ENCODE results near the gene KRT76.
"Not testable (repeated sequence)": the region's sequence is repeated elsewhere in the genome, so short reads cannot be mapped to it uniquely, and the experiment has no call there.

Gene KRT76

GRCh38 chr12:52781399-52782082 lies 4.4 kb upstream of the KRT76 start:
- no peak for DNase-seq (ENCODE audit: low read depth)

- DNase-seq (ENCODE audit: low read depth): no peak
Measured at GRCh38 chr12:52779914-52780313, 2.8 kb upstream of the KRT76 start.

GRCh38 chr12:52778833-52779232 lies 1.7 kb upstream of the KRT76 start:
- no peak for DNase-seq (ENCODE audit: low read depth)

- no peak for DNase-seq (ENCODE audit: low read depth)
Measured at GRCh38 chr12:52777566-52777965, 421 bp upstream of the KRT76 start.

- no peak for DNase-seq (ENCODE audit: low read depth)
Measured at GRCh38 chr12:52776435-52776834, 710 bp downstream of the KRT76 start.

GRCh38 chr12:52774629-52775250 lies 2.4 kb downstream of the KRT76 start:
- DNase-seq (ENCODE audit: low read depth): no peak

- no peak for DNase-seq (ENCODE audit: low read depth)
Measured at GRCh38 chr12:52772772-52773171, 4.4 kb downstream of the KRT76 start.

- peak; percentile 13 for DNase-seq (ENCODE audit: low read depth)
Measured at GRCh38 chr12:52772188-52772587, 5.0 kb downstream of the KRT76 start.

- DNase-seq (ENCODE audit: low read depth): no peak
Measured at GRCh38 chr12:52771505-52771904, 5.6 kb downstream of the KRT76 start.

GRCh38 chr12:52771088-52771487 lies 6.1 kb downstream of the KRT76 start:
- no peak for DNase-seq (ENCODE audit: low read depth)

- DNase-seq (ENCODE audit: low read depth): no peak
Measured at GRCh38 chr12:52769946-52770345, 7.2 kb downstream of the KRT76 start.

GRCh38 chr12:52769354-52769753 lies 7.8 kb downstream of the KRT76 start:
- no peak for DNase-seq (ENCODE audit: low read depth)

GRCh38 chr12:52768479-52769200 lies 8.5 kb downstream of the KRT76 start:
- DNase-seq (ENCODE audit: low read depth): no peak

- no peak for DNase-seq (ENCODE audit: low read depth)
Measured at GRCh38 chr12:52767427-52767826, 9.7 kb downstream of the KRT76 start.

- no peak for DNase-seq (ENCODE audit: low read depth)
Measured at GRCh38 chr12:52767020-52767379, 10.1 kb downstream of the KRT76 start.

GRCh38 chr12:52766351-52767019 lies 10.7 kb downstream of the KRT76 start:
- no peak for DNase-seq (ENCODE audit: low read depth)

- no peak for DNase-seq (ENCODE audit: low read depth)
Measured at GRCh38 chr12:52765702-52766101, 11.4 kb downstream of the KRT76 start.

- no peak for DNase-seq (ENCODE audit: low read depth)
Measured at GRCh38 chr12:52763991-52764390, 13.2 kb downstream of the KRT76 start.

- DNase-seq (ENCODE audit: low read depth): no peak
Measured at GRCh38 chr12:52763036-52763659, 14.0 kb downstream of the KRT76 start.

GRCh38 chr12:52761802-52762201 lies 15.3 kb downstream of the KRT76 start:
- no peak for DNase-seq (ENCODE audit: low read depth)

GRCh38 chr12:52761218-52761617 lies 15.9 kb downstream of the KRT76 start:
- DNase-seq (ENCODE audit: low read depth): not testable (repeated sequence)

GRCh38 chr12:52760623-52761022 lies 16.5 kb downstream of the KRT76 start:
- DNase-seq (ENCODE audit: low read depth): no peak
